SK-N-SH (cell line): ENCODE measurements around the gene PARP16. TPM values are rescaled to one million over a fixed set of nuclear protein-coding genes. Genes with fewer than 3 reads are reported as not detected.

Source experiments
- CTCF ChIA-PET: fragments of 300-600, 350-600 bp; formaldehyde crosslinking; extraction: SDS; loops from one replicate; lab custom pipeline; 2021; lab: Yijun Ruan, JAX
- POLR2A ChIA-PET: fragments of 350-600 bp; sonication (Branson Sonifier 250); formaldehyde crosslinking; extraction: SDS; loops from one replicate; lab custom pipeline; 2020; ENCODE audit warnings: antibody characterized with exemption, inconsistent platforms; lab: Yijun Ruan, JAX
- DNase-seq: peaks from one replicate; pipeline ENCODE4 v3.0.0; 2012
- H2AFZ ChIP-seq: fragments of 200-600 bp; sonication (generic); 2 replicates; pipeline ENCODE4 v1.8.1; 2016; ENCODE audit warnings: antibody characterized with exemption, mild to moderate bottlenecking, low read depth
- H3F3A ChIP-seq: fragments of 200-600 bp; sonication (generic); replicated peaks from 2 replicates; pipeline ENCODE3; 2016; ENCODE audit warnings: antibody characterized with exemption, mild to moderate bottlenecking; ENCODE audit not compliant: insufficient read depth
- H3K27ac ChIP-seq, 2 experiments: fragments of 200-500 bp in 1 of 2; fragments of 200-600 bp in 1 of 2; sonication (Bioruptor generic) in 1 of 2; sonication (generic), shearing (Covaris generic) in 1 of 2; 2 replicates each; pipeline versions ENCODE4 v1.5.1 to v1.6.1; 2014 to 2016; ENCODE audit warnings: low read depth in 2 of 2, inconsistent platforms in 1 of 2, low read length in 1 of 2, mild to moderate bottlenecking in 1 of 2, mixed read lengths in 1 of 2
- H3K27me3 ChIP-seq: fragments of 200-600 bp; sonication (generic), shearing (Covaris generic); 2 replicates; pipeline ENCODE4 v1.6.1; 2016; ENCODE audit warnings: mixed run types; ENCODE audit not compliant: insufficient read depth
- H3K36me3 ChIP-seq, 2 experiments: fragments of 200-500 bp in 1 of 2; fragments of 200-600 bp in 1 of 2; sonication (Bioruptor generic) in 1 of 2; sonication (generic) in 1 of 2; replicated peaks in 1 of 2; 2 replicates each; pipeline versions ENCODE3 to v1.5.1; 2014 to 2016; ENCODE audit warnings: low read length in 1 of 2, mild to moderate bottlenecking in 1 of 2; ENCODE audit not compliant: insufficient read depth in 2 of 2, control insufficient read depth in 1 of 2
- H3K4me1 ChIP-seq, 2 experiments: fragments of 200-500 bp in 1 of 2; fragments of 200-600 bp in 1 of 2; sonication (Bioruptor generic) in 1 of 2; sonication (generic), shearing (Covaris generic) in 1 of 2; 2 replicates each; pipeline versions ENCODE4 v1.5.1 to v1.6.1; 2014 to 2016; ENCODE audit warnings: low read depth in 1 of 2, low read length in 1 of 2, mixed run types in 1 of 2; ENCODE audit not compliant: insufficient read depth in 2 of 2, control insufficient read depth in 1 of 2
- H3K4me2 ChIP-seq: fragments of 200-600 bp; sonication (generic), shearing (Covaris generic); 2 replicates; pipeline ENCODE4 v1.6.1; 2017; ENCODE audit warnings: mixed run types
- H3K4me3 ChIP-seq, 2 experiments: fragments of 200-500 bp in 1 of 2; fragments of 200-600 bp in 1 of 2; sonication (Bioruptor generic) in 1 of 2; sonication (generic), shearing (Covaris generic) in 1 of 2; 2 replicates each; pipeline versions ENCODE4 v1.5.1 to v1.8.1; 2014 to 2016; ENCODE audit warnings: low read depth in 2 of 2, inconsistent platforms in 1 of 2, low read length in 1 of 2, mild to moderate bottlenecking in 1 of 2, mixed read lengths in 1 of 2, moderate library complexity in 1 of 2
- H3K79me2 ChIP-seq: fragments of 200-600 bp; sonication (generic); 2 replicates; pipeline ENCODE4 v1.8.1; 2017; ENCODE audit warnings: mild to moderate bottlenecking; ENCODE audit not compliant: insufficient read depth
- H3K9ac ChIP-seq: fragments of 200-600 bp; sonication (generic); 2 replicates; pipeline ENCODE4 v1.6.1; 2017; ENCODE audit warnings: mixed run types
- H3K9me2 ChIP-seq: fragments of 200-600 bp; sonication (generic); 2 replicates; pipeline ENCODE4 v1.6.1; 2017; ENCODE audit warnings: mixed run types
- H3K9me3 ChIP-seq: fragments of 200-600 bp; sonication (generic); 2 replicates; pipeline ENCODE4 v1.6.1; 2017; ENCODE audit warnings: mixed run types, mild to moderate bottlenecking, moderate library complexity
- H4K20me1 ChIP-seq: fragments of 200-600 bp; sonication (generic); 2 replicates; pipeline ENCODE4 v1.6.1; 2017; ENCODE audit warnings: mild to moderate bottlenecking, mixed run types; ENCODE audit not compliant: insufficient read depth
- CHD2 ChIP-seq: fragments of 150-350 bp; IDR thresholded peaks from 2 replicates; pipeline ENCODE4 v1.6.1; 2018; ENCODE audit warnings: low read length; ENCODE audit not compliant: partially characterized antibody
- CTCF ChIP-seq: fragments of 200-600 bp; sonication (generic); IDR thresholded peaks from 2 replicates; pipeline ENCODE4 v1.6.1; 2017; ENCODE audit warnings: antibody characterized with exemption, mild to moderate bottlenecking, moderate library complexity
- ELF1 ChIP-seq: IDR thresholded peaks from 2 replicates; pipeline ENCODE4 v1.4.0; 2012
- EP300 ChIP-seq, 2 experiments: IDR thresholded peaks; 2 replicates each; pipeline versions ENCODE4 v1.4.0 to v1.6.1; 2012; ENCODE audit warnings: borderline replicate concordance in 1 of 2, low read depth in 1 of 2, low read length in 1 of 2
- FOSL2 ChIP-seq: IDR thresholded peaks from 2 replicates; pipeline ENCODE4 v1.4.0; 2012; ENCODE audit warnings: low read depth, mild to moderate bottlenecking, moderate library complexity, borderline replicate concordance
- FOXM1 ChIP-seq: IDR thresholded peaks from 2 replicates; pipeline ENCODE4 v1.4.0; 2012; ENCODE audit warnings: low read depth, mild to moderate bottlenecking
- RFX5 ChIP-seq: IDR thresholded peaks from 2 replicates; pipeline ENCODE4 v1.6.1; 2012; ENCODE audit warnings: mild to moderate bottlenecking, improper control_type of control experiment, low read length
- WGBS: methylation state at CpG from one replicate; pipeline ENCODE4 v1.1.6; 2017; ENCODE audit warnings: low lambda C conversion rate; 5-methylcytosine and 5-hydroxymethylcytosine counted together
- polyA plus RNA-seq, 3 experiments: library from polyadenylated mRNA; depleted of rRNA; stranded (reverse); fragments of >200 nt; gene quantifications; 2 replicates each; pipeline ENCODE4 v1.2.3, GENCODE V29; 2012
- TF ChIP-seq, protein P1 (sequence below): IDR thresholded peaks from 2 replicates; pipeline ENCODE4 v1.6.1; 2012; ENCODE audit warnings: mild to moderate bottlenecking, low read depth, low read length, moderate library complexity

The PARP16 gene
- polyA plus RNA-seq, 1 of the 3 experiments (the other 2 are of a cell fraction), result 6.3 TPM

GRCh38 chr15:65278480-65278879 lies 8.2 kb downstream of the PARP16 start:
- Histone ChIP-seq H3K27me3 (no peaks in the 10 kb centered on the region), H2AFZ (no peak overlapping the region), H3K4me1 (peaks cover 0 to 6% of the 10 kb centered on the region in 2 experiments; a peak in 1 of 4 replicates), H3F3A (no peaks in the 10 kb centered on the region), H3K27ac (no peak overlapping the region), H3K79me2 (no peaks in the 10 kb centered on the region; the same call in 1 of the 2 replicates), H3K9me3 (no peaks in the 10 kb centered on the region), H3K9ac (no peak overlapping the region), H3K4me2 (no peak overlapping the region), H3K9me2 (no peaks in the 10 kb centered on the region), H3K4me3 (no peak overlapping the region), H4K20me1 (no peaks in the 10 kb centered on the region), H3K36me3 (no peaks in the 10 kb centered on the region)
- whole genome bisulfite sequencing, result 94% methylated on average over 1 of the region's 1 CpG
- POLR2A ChIA-PET, result interaction anchor here (1.6 kb wide), 1 partner anchor 8 kb away, joined by 6 read pairs; the partner anchor contains the start of gene PARP16
- CTCF ChIA-PET, result interaction anchor here (1.4 to 2.7 kb wide), 4 partner anchors 12 to 90 kb away, joined by 4 to 11 read pairs (median 5); no protein-coding TSS in a partner anchor
- no peak for TF ChIP-seq RFX5
- no peak for TF ChIP-seq FOXM1
- DNase-seq, result no peak

- Histone ChIP-seq H3K79me2 (no peaks in the 10 kb centered on the region), H3K9me3 (no peaks in the 10 kb centered on the region), H3K9me2 (no peaks in the 10 kb centered on the region), H3K9ac (no peak overlapping the region), H3K4me2 (no peak overlapping the region), H4K20me1 (no peaks in the 10 kb centered on the region), H3K4me3 (no peak overlapping the region; a peak in 1 of 4 replicates), H2AFZ (no peak overlapping the region), H3K4me1 (peaks cover 0 to 6% of the 10 kb centered on the region in 2 experiments; a peak in 1 of 4 replicates), H3K27me3 (no peaks in the 10 kb centered on the region), H3K36me3 (no peaks in the 10 kb centered on the region), H3F3A (no peaks in the 10 kb centered on the region), H3K27ac (no peak overlapping the region)
- ChIA-PET POLR2A (no interaction called here), CTCF (interaction anchor here (1.1 to 2.7 kb wide), 2 partner anchors 21 to 97 kb away, joined by 3 to 11 read pairs; no protein-coding TSS in a partner anchor)
- DNase-seq, result no peak
- TF ChIP-seq CTCF (no peak), EP300 (IDR thresholded peaks at IDR 0.05; ENCODE audit: borderline replicate concordance in 1 of 2, low read depth in 1 of 2, low read length in 1 of 2) (no peak), RFX5 (no peak)
- 60% methylated on average over 1 of the region's 1 CpG for whole genome bisulfite sequencing
Measured at GRCh38 chr15:65277015-65277414, 9.7 kb downstream of the PARP16 start.

DNA sequence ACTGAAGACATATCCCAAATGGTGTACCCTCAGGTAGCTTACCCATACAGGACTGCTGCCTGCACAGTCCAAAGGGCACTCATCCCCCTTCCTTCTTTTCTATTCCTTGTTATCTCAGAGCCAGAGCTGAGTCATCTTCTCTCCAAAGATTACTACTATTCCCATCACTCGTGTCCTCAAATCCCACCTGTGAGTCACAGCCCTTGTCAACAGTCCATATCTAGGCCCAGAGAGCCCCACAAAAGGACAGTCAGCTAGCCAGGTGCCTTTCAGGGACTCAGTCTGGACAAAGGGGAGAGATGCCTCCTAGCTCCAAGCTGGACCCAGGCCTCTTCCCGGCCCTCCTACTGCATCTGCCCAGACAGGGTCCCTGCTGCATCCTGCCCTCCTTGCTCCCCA lies 11.0 kb downstream of the PARP16 start:
- ChIA-PET POLR2A (no interaction called here), CTCF (interaction anchor here (1.0 to 1.6 kb wide), 4 partner anchors 10 to 221 kb away, joined by 3 to 8 read pairs (median 4); no protein-coding TSS in a partner anchor)
- no peaks in the 10 kb centered on the region for H3K9me3 ChIP-seq
- WGBS, result 38% methylated on average over 2 of the region's 2 CpGs
- H3F3A ChIP-seq, result no peaks in the 10 kb centered on the region
- no peak overlapping the region for H3K4me3 ChIP-seq
- no peak overlapping the region for H2AFZ ChIP-seq
- no peaks in the 10 kb centered on the region for H3K27me3 ChIP-seq
- no peak for DNase-seq
- H3K27ac ChIP-seq, result no peak overlapping the region
- H3K4me1 ChIP-seq, result peaks cover 0 to 6% of the 10 kb centered on the region in 2 experiments; a peak in 1 of 4 replicates
- no peak overlapping the region for H3K4me2 ChIP-seq
- H3K79me2 ChIP-seq, result no peaks in the 10 kb centered on the region
- no peak overlapping the region for H3K9ac ChIP-seq
- TF ChIP-seq, protein P1, sequence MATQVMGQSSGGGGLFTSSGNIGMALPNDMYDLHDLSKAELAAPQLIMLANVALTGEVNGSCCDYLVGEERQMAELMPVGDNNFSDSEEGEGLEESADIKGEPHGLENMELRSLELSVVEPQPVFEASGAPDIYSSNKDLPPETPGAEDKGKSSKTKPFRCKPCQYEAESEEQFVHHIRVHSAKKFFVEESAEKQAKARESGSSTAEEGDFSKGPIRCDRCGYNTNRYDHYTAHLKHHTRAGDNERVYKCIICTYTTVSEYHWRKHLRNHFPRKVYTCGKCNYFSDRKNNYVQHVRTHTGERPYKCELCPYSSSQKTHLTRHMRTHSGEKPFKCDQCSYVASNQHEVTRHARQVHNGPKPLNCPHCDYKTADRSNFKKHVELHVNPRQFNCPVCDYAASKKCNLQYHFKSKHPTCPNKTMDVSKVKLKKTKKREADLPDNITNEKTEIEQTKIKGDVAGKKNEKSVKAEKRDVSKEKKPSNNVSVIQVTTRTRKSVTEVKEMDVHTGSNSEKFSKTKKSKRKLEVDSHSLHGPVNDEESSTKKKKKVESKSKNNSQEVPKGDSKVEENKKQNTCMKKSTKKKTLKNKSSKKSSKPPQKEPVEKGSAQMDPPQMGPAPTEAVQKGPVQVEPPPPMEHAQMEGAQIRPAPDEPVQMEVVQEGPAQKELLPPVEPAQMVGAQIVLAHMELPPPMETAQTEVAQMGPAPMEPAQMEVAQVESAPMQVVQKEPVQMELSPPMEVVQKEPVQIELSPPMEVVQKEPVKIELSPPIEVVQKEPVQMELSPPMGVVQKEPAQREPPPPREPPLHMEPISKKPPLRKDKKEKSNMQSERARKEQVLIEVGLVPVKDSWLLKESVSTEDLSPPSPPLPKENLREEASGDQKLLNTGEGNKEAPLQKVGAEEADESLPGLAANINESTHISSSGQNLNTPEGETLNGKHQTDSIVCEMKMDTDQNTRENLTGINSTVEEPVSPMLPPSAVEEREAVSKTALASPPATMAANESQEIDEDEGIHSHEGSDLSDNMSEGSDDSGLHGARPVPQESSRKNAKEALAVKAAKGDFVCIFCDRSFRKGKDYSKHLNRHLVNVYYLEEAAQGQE, result no peak
- TF ChIP-seq CHD2 (no peak), FOSL2 (no peak), ELF1 (no peak)
- no peaks in the 10 kb centered on the region for H3K36me3 ChIP-seq
- no peaks in the 10 kb centered on the region for H4K20me1 ChIP-seq
- no peaks in the 10 kb centered on the region for H3K9me2 ChIP-seq
